Measurements from ENCODE around the gene DEPP1.
A peak's percentile ranks its signal among the peaks of the same experiment; 100 is the strongest.
"Not testable (repeated sequence)": the region's sequence is repeated elsewhere in the genome, so short reads cannot be mapped to it uniquely, and the experiment has no call there.

DEPP1 gene

GRCh38 chr10:44978570-44979280 lies at the start of gene DEPP1:
Gene DEPP1 (minus strand): TSS chr10:44978809. CDS start chr10:44978030, 779 bp downstream.
- DNase-seq (ENCODE audit: low read depth), result peak; percentile 69
- H3K4me3 ChIP-seq (ENCODE audit: low read depth, low read length), result peak within 1 kb of the TSS; percentile 58

- DNase-seq (ENCODE audit: low read depth), result no peak
- H3K4me3 ChIP-seq (ENCODE audit: low read depth, low read length), result no peak overlapping the region
These were observed 44.8 kb upstream of the DEPP1 start for GRCh38 chr10:45023426-45023825.

GRCh38 chr10:45015590-45015989 lies 37.0 kb upstream of the DEPP1 start:
- no peak for DNase-seq (ENCODE audit: low read depth)

GRCh38 chr10:45014557-45014956 lies 35.9 kb upstream of the DEPP1 start:
- not testable (repeated sequence) for DNase-seq (ENCODE audit: low read depth); H3K4me3 ChIP-seq (ENCODE audit: low read depth, low read length)

More at GRCh38 chr10:45015590-45015989, 37.0 kb upstream of the DEPP1 start:
- no peak overlapping the region for H3K4me3 ChIP-seq (ENCODE audit: low read depth, low read length)

GRCh38 chr10:45008524-45009161 lies 30.0 kb upstream of the DEPP1 start:
- H3K4me3 ChIP-seq (ENCODE audit: low read depth, low read length), result no peak overlapping the region
- peak; percentile 70 for DNase-seq (ENCODE audit: low read depth)

- no peak overlapping the region for H3K4me3 ChIP-seq (ENCODE audit: low read depth, low read length)
- DNase-seq (ENCODE audit: low read depth), result no peak
These were observed 27.8 kb upstream of the DEPP1 start for GRCh38 chr10:45006276-45007030.

- no peak for DNase-seq (ENCODE audit: low read depth)
- H3K4me3 ChIP-seq (ENCODE audit: low read depth, low read length), result no peak overlapping the region
These were observed 26.7 kb upstream of the DEPP1 start for GRCh38 chr10:45005284-45005683.

- H3K4me3 ChIP-seq (ENCODE audit: low read depth, low read length), result no peak overlapping the region
- DNase-seq (ENCODE audit: low read depth), result no peak
These were observed 26.1 kb upstream of the DEPP1 start for GRCh38 chr10:45004661-45005060.

GRCh38 chr10:45003432-45004000 lies 24.9 kb upstream of the DEPP1 start:
- H3K4me3 ChIP-seq (ENCODE audit: low read depth, low read length), result no peak overlapping the region
- DNase-seq (ENCODE audit: low read depth), result no peak

- DNase-seq (ENCODE audit: low read depth), result no peak
- H3K4me3 ChIP-seq (ENCODE audit: low read depth, low read length), result peak overlapping the region; percentile 59
These were observed 23.0 kb upstream of the DEPP1 start for GRCh38 chr10:45001381-45002148.

GRCh38 chr10:45000752-45001380 lies 22.3 kb upstream of the DEPP1 start, which contains the start of gene ZNF22:
Gene ZNF22 (plus strand): TSS chr10:45000923. CDS start chr10:45003369, 2,446 bp downstream.
- peak within 1 kb of the TSS; percentile 59 for H3K4me3 ChIP-seq (ENCODE audit: low read depth, low read length)
- DNase-seq (ENCODE audit: low read depth), result no peak

GRCh38 chr10:45000138-45000751 lies 21.6 kb upstream of the DEPP1 start:
- peak overlapping the region; percentile 59 for H3K4me3 ChIP-seq (ENCODE audit: low read depth, low read length)
- DNase-seq (ENCODE audit: low read depth), result peak; percentile 86

GRCh38 chr10:44998146-44998631 lies 19.6 kb upstream of the DEPP1 start:
- H3K4me3 ChIP-seq (ENCODE audit: low read depth, low read length), result no peak overlapping the region
- DNase-seq (ENCODE audit: low read depth), result no peak

- no peak for DNase-seq (ENCODE audit: low read depth)
- H3K4me3 ChIP-seq (ENCODE audit: low read depth, low read length), result no peak overlapping the region
These were observed 18.6 kb upstream of the DEPP1 start for GRCh38 chr10:44997105-44997748.

- no peak for DNase-seq (ENCODE audit: low read depth)
These were observed 17.5 kb upstream of the DEPP1 start for GRCh38 chr10:44995914-44996669.

GRCh38 chr10:44995581-44995913 lies 16.9 kb upstream of the DEPP1 start:
- no peak for DNase-seq (ENCODE audit: low read depth)
- no peak overlapping the region for H3K4me3 ChIP-seq (ENCODE audit: low read depth, low read length)

More at GRCh38 chr10:44995914-44996669, 17.5 kb upstream of the DEPP1 start:
- no peak overlapping the region for H3K4me3 ChIP-seq (ENCODE audit: low read depth, low read length)

Data from skeletal muscle cell (primary cell).